ENCODE results near the gene PHKB.

- TF ChIP-seq, protein P1, sequence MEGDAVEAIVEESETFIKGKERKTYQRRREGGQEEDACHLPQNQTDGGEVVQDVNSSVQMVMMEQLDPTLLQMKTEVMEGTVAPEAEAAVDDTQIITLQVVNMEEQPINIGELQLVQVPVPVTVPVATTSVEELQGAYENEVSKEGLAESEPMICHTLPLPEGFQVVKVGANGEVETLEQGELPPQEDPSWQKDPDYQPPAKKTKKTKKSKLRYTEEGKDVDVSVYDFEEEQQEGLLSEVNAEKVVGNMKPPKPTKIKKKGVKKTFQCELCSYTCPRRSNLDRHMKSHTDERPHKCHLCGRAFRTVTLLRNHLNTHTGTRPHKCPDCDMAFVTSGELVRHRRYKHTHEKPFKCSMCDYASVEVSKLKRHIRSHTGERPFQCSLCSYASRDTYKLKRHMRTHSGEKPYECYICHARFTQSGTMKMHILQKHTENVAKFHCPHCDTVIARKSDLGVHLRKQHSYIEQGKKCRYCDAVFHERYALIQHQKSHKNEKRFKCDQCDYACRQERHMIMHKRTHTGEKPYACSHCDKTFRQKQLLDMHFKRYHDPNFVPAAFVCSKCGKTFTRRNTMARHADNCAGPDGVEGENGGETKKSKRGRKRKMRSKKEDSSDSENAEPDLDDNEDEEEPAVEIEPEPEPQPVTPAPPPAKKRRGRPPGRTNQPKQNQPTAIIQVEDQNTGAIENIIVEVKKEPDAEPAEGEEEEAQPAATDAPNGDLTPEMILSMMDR (IDR thresholded peaks at IDR 0.05): no peak
- TF ChIP-seq POLR2A (IDR thresholded peaks at IDR 0.05): no peak
Observed at GRCh38 chr16:47657032-47657431, 195.9 kb downstream of the PHKB start.
